HTR-8/SVneo (cell line): ENCODE data around the gene ZNF536.

Experiments used
- DNase-seq: peaks from one replicate; pipeline ENCODE4 v3.0.0; 2011; ENCODE audit warnings: low spot score, mixed read lengths; ENCODE audit not compliant: insufficient read length
- FAIRE-seq: peaks from 2 replicates; lab custom pipeline; 2011; peaks lifted over from hg19 to GRCh38; lab: Jason Lieb, UNC

ZNF536 gene

DNA sequence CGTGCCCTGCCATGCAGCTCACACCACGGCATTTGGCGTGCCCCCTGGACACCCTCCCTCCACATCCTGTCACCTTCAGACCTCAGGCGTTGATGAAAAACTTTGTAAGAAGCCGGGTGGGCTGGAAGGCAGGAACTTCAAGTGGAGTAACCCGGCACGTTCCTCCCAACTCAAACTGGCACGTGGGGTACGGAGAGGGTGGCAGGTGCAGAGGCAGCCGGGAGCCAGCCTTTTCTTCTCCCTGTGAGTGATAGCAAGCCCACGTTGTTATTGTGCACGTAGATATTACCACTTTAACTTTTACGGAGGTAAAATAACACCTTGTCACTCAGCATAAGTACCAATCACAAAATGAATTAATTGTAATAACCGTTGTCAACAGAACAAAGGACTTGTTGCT, 198.0 kb downstream of the ZNF536 start:
- FAIRE-seq (no peak), DNase-seq (no peak)

DNA sequence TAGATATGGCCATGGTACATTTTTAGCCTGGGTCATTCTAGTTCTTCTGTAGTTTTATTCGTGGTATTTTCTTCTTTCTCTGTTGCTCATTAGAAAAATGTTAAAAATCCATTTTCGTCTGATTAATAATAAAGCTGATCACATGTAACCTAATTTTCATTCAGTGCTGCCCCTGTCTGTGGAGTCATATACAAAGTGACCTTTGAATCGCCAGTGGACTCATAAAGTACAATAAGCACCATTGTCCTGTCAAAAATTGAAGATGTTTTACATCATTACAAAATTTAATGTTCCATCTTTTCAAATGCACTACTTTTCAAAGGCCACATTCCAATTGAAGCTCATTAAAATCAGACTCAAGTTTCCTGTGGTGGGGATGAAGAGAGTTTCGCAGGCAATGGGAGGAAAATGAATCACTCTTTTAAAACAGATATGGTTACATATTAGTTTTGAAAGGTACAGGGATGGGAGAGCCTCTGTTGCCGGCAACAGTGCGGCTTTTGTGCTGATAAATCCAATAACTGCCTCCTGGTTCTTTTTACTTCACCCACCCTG, 205.4 kb downstream of the ZNF536 start:
- no peak for DNase-seq
- no peak for FAIRE-seq

DNA sequence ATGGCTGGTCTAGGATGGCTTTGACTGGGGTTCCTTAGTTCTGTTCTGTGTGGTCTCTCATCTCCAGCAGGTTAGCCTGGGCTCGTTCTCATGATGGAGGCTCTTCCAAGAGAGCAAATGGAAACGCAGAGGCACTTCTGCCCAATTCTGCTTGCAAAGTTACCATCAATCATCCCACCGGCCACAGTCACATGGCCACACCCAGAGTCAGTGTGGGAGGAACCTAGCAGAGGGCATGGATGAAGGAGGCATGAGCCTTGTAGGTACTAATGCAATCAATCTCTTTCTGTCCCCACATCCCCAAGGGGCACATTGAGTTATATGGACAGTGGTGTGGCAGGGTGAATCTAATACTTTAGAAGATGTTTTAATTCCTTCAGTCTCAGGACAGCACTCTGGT, 207.2 kb downstream of the ZNF536 start:
- FAIRE-seq: no peak
- no peak for DNase-seq

DNA sequence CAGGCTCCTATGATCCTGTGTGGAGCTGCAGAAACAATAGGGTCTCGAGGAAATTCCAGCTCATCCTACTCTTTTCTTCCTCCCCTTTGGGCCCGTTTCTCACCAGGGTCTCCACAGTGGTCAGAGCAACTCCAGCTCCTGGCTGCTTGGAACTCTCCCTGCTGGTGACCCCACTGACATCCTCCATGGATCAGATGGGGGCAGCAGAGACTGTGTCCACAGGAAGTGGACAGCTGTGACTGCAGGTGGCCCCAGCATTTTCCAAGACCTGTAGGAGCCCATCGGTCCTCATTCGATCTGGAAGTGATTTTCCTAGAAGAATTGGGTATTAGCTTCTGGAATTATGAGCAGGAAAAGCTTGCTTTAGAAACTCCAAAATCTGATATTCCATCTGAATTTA, 208.5 kb downstream of the ZNF536 start:
- FAIRE-seq (no peak), DNase-seq (no peak)

DNA sequence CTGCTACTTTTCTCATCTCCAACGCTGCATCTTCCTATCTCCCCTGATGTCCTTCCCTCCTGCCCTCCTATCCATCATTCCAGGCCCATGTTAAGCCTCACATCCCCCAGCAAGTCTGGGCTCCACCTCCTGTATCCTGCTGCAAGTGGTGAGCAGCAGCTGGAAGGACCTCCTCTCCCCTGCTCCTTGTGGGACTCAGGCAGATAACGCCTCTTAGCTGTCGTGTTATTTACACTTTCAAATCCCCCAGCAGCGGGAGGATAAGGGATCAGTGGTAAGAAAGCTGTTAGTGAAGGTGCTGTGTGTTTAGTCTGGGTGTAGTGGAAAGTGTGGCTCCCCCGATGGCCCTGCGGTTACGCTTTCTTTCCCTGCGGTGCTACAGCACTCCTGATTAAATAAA, 211.9 kb downstream of the ZNF536 start:
- FAIRE-seq (no peak), DNase-seq (no peak)

DNA sequence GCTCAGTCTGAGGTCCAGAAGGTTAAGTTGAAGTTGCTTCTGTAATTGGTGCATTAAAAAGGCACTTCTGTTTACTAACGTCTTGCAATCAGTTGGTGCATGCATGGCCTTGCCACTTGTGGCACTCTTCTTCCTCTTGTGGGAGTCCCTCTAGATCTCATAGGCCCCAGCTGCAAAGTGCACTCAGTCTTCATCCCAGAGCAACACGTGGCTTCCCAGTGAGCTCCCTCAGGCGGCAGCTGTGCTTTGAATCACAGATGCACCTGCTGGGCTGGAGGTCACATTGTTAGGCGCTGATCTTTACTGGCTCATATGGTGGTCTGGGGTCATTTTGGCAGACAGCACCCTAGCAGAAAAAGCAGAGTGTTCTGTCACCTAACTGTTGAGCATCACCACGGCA, 215.7 kb downstream of the ZNF536 start:
- no peak for FAIRE-seq

DNA sequence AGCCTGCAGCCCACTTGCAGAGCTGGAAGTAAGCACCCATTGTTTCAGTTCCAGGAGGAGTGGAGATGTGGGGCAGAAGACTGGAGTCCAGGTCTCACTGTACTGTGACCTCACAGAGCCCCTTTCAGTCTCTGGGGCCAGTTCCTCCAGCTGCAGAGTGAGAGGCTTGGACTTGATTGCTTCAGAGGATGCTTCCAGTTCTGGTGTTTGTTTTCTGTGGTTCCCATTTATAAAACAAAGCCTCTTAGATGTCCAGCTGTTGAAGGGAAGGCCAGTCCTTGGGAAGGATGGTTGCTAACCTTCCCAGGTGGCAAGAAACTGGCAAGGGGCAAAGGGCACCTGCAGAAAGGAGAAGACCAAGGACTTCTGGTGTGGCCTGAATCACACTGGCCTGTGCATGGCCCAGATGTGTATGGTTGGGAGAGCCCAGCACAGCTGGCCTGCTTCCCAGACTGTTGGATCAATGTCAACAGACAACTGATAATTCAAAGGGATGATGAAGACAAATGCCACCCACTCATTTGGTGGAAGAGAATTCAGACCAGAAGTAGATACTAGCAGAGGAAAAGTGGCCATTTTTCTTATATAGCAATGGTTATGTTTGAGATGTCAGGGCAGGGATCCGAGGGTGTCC, 218.5 kb downstream of the ZNF536 start:
- DNase-seq (no peak), FAIRE-seq (no peak)

More for the DNA sequence above, 215.7 kb downstream of the ZNF536 start:
- DNase-seq: no peak

DNA sequence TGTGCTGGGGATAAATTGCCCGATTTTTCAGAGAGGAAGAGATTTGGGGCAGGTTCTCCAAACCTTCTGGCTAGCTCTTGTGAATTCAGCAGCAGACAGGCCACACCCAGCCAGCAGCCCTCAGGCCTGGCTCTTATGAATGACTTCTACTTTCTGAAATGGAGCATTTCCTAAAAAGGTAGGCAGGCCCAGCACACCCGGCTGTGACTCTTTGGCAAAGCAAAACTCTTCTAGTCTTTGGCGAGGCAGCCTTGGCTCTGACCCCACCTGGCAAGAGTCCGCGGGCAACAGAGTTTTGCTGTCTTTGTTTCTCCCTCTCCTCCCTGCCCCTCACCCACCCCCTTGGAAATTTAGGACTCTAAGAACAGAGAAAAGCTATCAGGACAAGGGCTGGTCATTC, 221.2 kb downstream of the ZNF536 start:
- no peak for FAIRE-seq
- DNase-seq: no peak

DNA sequence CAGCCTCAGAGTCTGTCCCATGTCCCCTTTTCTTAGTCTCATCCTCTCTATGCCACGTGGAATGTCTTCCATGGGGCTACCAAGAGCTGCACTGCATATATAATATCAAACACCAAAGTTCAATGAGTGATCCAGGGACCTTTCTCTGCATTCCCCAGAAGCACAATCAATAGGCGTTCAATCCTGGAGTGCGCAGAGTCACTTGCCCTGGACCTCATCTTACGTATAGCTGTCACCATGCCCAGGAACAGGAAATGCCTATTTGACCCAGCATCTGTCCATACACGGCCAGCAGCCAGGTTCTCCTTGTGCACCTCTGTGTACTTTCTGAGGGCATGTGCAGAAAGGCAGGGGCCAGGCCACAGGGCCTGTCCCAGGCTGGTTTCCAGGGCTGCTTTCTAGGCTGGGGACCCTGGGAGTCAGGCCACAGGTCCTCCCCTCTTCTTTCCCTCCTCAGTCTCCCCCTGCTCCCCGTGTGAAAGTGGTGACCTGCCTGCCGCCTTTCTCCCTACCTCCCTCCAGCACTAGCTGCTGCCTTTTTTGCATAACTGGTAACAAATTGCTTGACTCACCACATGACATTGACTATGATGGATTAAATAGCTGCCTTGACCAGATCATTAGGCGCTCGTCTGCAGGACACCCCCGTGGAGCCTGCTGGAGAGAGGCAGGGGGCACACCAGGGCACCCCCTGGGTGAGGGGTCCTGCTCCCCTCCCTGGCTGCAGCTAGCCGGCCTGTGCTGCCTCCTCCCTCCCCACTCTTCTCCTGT, 222.0 kb downstream of the ZNF536 start:
- FAIRE-seq (no peak), DNase-seq (no peak)

DNA sequence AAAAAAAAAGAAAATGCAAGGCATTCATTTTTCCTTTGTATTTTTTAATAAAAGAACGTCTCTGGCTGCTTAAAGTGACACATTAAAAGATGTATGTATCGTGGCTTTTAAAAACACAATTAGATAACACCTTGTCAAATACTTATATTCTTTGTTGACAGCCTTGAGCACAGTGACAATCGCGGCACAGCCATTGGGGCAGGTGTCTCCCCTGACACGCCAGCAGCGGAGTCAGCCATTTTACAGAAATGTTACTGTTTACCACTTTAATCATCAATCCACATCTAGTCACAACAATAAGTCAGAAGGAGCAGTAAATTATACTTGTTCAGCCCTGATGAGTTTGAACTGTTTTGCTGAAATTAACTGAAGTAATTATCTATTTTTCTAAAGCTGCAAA, 224.1 kb downstream of the ZNF536 start:
- DNase-seq: no peak
- FAIRE-seq: no peak

DNA sequence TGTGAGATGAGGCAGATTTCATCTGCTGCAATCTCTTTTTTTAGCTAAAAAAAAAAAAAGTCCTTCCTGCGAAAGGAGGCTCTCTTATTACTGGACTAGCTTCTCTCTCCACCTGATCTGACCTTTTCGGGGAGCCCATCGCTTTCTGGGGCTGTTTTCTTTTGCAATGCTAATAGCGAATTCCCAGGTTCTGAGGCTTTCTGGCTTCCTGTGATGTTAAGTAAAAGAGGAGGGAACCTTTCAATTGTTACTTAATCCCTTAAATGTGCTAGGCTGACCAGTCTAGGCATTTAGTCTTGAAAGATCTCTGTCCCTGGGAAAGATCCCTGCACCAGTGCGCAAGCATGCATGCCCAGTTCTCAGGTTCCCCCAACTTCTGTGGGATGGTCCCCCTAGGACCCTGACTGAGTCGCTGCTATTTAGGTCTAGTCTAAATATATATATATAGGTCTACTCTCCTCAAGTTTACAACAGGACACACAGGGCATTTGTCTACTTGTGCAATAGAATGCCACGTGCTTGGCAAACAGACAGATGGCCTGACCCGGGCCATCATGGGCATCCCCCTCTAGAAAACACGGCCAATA, 224.7 kb downstream of the ZNF536 start:
- FAIRE-seq (no peak), DNase-seq (no peak)

DNA sequence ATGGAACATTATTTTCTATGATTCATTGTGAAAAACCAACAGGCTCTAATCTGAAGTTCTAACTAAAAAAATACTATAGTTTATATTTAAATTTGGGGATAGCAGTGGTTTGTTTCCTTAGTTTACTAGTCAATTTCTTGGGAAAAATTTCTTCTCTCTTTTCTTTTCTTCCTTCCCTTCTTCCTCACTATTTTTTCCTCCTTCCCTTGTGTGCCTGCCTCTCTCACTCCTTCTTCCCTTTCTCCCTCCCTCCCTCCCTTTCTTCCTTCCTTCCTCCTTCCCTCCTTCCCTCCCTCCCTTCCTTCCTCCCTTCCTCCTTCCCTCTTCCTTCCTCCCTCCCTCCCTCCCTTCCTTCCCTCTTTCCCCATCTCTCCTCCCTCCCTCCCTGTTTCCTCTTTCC, 226.5 kb downstream of the ZNF536 start:
- no peak for FAIRE-seq
- DNase-seq: no peak

DNA sequence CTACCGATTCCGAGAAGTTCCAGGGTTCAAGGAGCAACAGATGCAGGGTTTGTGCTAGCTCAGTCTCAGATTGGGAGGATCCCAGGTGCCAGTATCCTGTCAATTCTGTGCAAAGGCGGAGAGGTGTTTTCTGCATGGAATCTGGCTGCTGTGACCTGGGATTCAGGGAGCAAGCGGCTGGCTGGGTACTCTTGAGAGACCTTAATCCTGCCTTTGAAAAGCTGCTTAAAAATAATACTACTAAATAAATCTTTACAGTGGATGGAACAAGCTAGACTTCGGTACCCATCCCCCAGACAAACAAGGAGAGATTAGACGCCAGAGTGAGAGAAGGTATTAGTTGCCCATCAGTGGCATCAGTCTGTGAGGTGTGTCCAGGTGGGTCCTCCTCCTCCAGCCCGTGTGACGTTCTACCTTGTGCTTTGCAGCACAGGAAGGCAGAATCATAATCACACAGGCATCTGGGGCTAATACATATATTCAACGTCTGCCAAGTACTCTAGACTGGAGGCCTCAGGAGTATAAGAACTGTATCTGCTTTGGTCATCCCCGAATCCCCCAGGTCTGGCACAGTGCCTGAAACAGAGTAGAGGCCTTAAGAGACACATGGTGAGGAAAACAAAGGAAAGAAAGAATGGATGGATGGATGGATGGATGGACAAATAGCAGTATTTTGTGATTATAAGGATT, 230.6 kb downstream of the ZNF536 start:
- no peak for DNase-seq
- no peak for FAIRE-seq

DNA sequence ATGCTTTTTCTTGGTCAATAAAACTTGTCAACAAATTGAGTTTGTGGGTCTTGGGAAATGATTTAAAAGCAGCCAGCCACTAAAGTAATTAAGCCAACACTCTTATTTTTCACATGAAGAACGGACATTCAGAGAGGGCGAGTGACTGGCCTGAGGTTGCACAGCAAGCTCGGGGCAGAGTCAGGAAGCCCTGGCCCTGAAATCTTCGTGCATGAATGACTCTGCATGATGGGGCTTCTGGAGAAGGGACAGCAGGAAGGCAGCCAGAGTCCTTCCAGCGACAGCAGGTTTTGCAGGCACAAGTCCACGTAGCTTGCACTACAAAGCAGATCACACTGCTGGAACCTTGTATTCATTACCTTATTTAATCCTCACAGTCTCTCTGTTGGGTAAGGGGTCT, 232.5 kb downstream of the ZNF536 start:
- no peak for FAIRE-seq

DNA sequence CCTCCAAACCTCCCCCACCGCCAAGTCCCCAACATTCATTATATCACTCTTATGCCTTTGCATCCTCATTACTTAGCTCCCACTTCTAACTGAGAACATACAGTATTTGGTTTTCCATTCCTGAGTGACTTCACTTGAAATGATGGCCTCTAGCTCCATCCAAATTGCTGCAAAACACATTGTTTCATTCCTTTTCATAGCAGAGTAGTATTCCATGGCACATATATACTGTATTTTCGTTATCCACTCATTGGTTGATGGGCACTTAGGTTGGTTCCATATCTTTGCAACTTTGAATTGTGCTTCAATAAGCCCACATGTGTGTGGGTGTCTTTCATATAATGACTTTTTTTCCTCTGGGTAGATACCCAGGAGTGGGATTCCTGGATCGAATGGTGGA, 233.1 kb downstream of the ZNF536 start:
- FAIRE-seq (no peak), DNase-seq (no peak)

More for the DNA sequence above, 232.5 kb downstream of the ZNF536 start:
- no peak for DNase-seq

DNA sequence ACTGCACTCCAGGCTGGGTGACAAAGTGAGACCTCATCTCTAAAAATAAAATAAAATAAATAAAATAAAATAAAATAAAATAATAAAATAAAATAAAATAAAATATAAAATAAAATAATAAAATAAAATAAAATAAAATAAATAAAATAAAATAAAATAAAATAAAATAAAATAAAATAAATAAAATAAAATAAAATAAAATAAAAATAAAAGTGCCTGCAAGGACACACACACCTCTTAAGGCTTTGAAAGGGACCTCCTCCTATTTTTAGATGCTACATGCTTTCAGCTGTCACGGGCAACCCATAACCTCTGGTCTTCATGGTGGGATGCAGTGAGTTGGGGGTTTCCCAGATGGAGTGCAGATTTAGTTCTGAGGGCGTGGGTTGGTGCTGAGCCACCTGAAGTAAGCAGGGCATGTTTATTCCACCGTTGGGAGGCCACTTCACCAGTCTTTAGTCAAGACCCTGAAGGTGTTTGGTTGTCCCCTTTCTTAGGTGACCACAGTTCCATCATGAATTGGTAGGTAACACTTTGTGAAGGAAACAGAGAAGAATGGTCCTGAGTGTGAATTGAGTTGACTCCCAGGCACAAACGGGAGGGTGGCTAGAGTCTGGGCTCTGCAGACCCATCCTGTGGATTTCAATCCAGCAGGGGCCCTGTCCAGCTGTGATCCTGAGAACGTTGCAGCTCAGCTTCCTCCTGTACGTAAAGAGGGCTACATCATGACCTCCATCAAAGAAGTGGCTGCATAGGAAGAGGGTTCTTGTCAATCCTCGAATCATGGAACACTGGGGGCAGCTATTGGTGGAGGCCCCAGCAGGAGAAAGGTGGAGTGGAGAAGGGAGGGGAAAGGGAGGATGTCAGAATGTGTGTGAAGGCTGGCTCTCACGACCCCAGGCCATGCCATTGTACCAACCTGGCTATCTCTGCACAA, 234.2 kb downstream of the ZNF536 start:
- FAIRE-seq: no peak

More for the DNA sequence above, 234.2 kb downstream of the ZNF536 start:
- no peak for DNase-seq
